ENCODE measurements around the gene TNFRSF18.
A peak's percentile ranks its signal among the peaks of the same experiment; 100 is the strongest.

TNFRSF18 gene

DNA sequence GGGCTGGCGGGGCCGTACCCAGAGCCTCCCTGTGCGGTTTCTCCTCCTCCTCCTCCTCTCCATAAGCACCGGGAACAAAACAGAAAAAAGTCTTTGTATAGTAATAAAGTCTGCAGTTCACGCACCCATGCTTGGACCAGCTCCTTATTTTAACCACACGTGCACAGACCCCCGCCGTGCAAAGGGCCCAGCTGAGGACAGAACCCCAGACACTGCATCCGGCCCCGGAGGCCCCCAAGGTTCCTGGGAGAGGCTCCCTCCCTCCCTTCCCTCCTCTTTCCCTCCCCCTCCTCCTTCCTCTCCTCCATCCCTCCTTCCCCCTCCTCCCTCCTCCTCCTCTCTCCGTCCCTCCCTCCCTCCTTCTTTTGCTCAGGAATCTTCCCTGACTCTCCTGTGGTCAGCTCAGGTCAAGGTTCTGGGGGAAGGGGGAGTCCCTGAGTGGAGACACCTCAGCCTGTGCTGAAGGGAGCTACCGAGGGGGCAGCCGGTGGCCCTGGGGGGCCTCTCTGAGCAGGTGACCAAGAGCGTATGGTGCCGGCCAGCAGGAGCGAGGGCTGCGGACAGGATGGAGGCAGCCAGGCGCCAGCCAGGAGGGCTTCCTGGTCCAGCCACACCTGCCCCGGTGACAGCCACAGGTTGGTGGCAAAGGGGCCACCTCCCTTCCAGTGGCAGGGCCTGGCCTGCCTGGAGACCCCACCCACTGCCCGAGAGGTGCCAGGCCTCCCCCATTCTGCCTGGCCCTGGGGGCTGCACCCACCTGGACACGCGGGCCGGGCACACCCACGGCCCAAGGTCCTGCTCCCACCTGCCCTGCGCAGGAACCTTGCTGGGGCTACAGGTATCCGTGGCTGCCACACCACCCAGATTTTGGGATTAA, 35.9 kb downstream of the TNFRSF18 start:
- H3K9ac ChIP-seq (ENCODE audit: low read length) = no peak overlapping the region
- no peaks in the 10 kb centered on the region for H3K27me3 ChIP-seq (ENCODE audit: control insufficient read depth, insufficient read depth, low read length)
- no peaks in the 10 kb centered on the region for H3K9me3 ChIP-seq (ENCODE audit: control insufficient read depth, low read length)
- H3K4me1 ChIP-seq (ENCODE audit: control insufficient read depth, insufficient read depth, low read length) = peaks cover 50% of the 10 kb centered on the region
- H3K36me3 ChIP-seq (ENCODE audit: control insufficient read depth, insufficient read depth, low read length) = peaks cover 3% of the 10 kb centered on the region
- H3K4me3 ChIP-seq (ENCODE audit: low read length) = no peak overlapping the region

DNA sequence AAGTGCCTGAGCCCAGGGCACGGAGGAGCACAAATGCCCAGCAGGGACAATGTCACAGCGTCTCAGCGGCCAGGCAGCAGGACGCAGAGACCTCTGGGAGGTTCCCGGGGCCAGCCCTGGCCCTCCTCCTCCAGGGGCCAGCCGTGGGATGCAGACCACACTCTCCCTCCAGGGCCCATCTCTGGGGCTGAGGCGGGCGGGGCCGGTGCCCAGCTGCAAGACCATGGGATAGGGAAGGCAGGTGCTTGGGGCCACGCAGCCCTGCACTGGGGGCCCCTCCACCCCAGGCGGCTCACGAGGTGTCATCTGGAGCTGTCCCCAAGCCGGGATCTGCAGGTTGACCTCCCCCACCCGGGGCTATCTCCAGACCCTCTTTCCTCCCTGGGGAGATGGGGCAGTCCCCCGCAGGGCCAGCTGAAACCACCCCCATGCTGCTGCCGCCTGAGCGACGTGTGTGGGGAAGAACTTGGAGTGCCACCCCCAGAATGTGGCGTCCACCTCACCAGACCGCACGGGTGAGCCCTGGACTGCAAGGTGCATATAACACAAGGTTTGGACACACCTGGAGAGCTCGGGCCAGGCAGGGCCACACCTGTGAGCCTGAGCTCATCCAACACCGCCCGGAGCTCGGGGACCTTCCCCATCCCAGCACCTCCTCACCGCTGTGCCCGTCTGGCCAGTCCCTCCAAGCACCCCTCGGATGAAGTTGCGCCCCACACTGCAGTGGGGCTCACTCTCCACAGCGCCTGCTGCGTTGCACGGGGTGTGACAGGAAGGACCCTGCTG, 36.8 kb downstream of the TNFRSF18 start:
- Histone ChIP-seq H3K9me3 (ENCODE audit: control insufficient read depth, low read length) (no peaks in the 10 kb centered on the region), H3K27me3 (ENCODE audit: control insufficient read depth, insufficient read depth, low read length) (no peaks in the 10 kb centered on the region), H3K36me3 (ENCODE audit: control insufficient read depth, insufficient read depth, low read length) (peaks cover 10% of the 10 kb centered on the region), H3K4me1 (ENCODE audit: control insufficient read depth, insufficient read depth, low read length) (peaks cover 50% of the 10 kb centered on the region), H3K4me3 (ENCODE audit: low read length) (no peak overlapping the region), H3K9ac (ENCODE audit: low read length) (no peak overlapping the region)

- Histone ChIP-seq H3K27me3 (ENCODE audit: control insufficient read depth, insufficient read depth, low read length) (no peaks in the 10 kb centered on the region), H3K9me3 (ENCODE audit: control insufficient read depth, low read length) (no peaks in the 10 kb centered on the region)
Observed at GRCh38 chr1:1168451-1169411, 37.7 kb downstream of the TNFRSF18 start.

GRCh38 chr1:1167841-1168450, 38.4 kb downstream of the TNFRSF18 start:
- Histone ChIP-seq H3K36me3 (ENCODE audit: control insufficient read depth, insufficient read depth, low read length) (peaks cover 10% of the 10 kb centered on the region), H3K9me3 (ENCODE audit: control insufficient read depth, low read length) (no peaks in the 10 kb centered on the region), H3K4me3 (ENCODE audit: low read length) (no peak overlapping the region), H3K9ac (ENCODE audit: low read length) (peak overlapping the region; percentile 53), H3K27me3 (ENCODE audit: control insufficient read depth, insufficient read depth, low read length) (no peaks in the 10 kb centered on the region), H3K4me1 (ENCODE audit: control insufficient read depth, insufficient read depth, low read length) (peaks cover 50% of the 10 kb centered on the region)

More at GRCh38 chr1:1168451-1169411, 37.7 kb downstream of the TNFRSF18 start:
- Histone ChIP-seq H3K9ac (ENCODE audit: low read length) (no peak overlapping the region), H3K4me1 (ENCODE audit: control insufficient read depth, insufficient read depth, low read length) (peaks cover 50% of the 10 kb centered on the region), H3K36me3 (ENCODE audit: control insufficient read depth, insufficient read depth, low read length) (peaks cover 10% of the 10 kb centered on the region), H3K4me3 (ENCODE audit: low read length) (no peak overlapping the region)

GRCh38 chr1:1167398-1167821, 39.0 kb downstream of the TNFRSF18 start:
- Histone ChIP-seq H3K4me1 (ENCODE audit: control insufficient read depth, insufficient read depth, low read length) (peaks cover 50% of the 10 kb centered on the region), H3K36me3 (ENCODE audit: control insufficient read depth, insufficient read depth, low read length) (peaks cover 10% of the 10 kb centered on the region), H3K9me3 (ENCODE audit: control insufficient read depth, low read length) (no peaks in the 10 kb centered on the region), H3K27me3 (ENCODE audit: control insufficient read depth, insufficient read depth, low read length) (no peaks in the 10 kb centered on the region), H3K9ac (ENCODE audit: low read length) (peak overlapping the region; percentile 53), H3K4me3 (ENCODE audit: low read length) (no peak overlapping the region)

DNA sequence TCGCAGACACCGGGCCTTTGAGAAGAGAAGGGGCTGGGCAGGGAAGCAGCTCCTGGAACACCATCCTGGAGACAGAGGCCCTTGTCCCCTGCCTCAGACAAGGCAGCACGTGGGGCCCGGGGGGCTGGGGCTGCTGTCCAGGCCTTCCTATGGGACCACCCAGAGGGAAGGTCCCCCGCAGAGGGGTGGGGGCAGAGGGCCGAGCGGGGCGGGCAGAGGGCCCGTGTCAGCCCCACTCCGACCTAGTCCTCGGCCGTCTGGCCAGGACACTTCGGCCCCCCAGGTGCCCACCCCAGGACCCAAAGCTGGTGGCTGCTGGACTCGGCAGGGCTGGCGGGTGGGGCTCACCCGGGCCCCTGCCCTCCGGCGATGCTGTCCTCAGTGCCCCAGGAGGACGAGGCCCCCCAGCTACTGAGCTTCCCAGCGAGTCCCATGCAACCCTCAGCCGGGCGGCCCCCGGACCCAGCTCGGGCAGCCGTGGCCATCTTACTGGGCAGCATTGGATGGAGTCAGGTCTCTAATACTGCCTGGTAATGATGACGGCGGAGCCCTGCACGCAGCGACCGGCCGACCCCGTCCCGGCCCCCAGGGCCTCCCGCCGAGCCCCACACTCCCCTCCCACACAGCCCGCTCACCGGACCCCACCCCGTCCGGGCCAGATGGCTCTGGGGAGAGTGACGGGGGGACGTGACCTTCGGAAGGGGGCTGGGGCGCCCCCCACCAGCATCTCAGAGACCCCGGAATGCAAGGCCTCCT, 39.6 kb downstream of the TNFRSF18 start:
- no peak overlapping the region for H3K4me3 ChIP-seq (ENCODE audit: low read length)
- H3K9me3 ChIP-seq (ENCODE audit: control insufficient read depth, low read length) = no peaks in the 10 kb centered on the region
- H3K27me3 ChIP-seq (ENCODE audit: control insufficient read depth, insufficient read depth, low read length) = no peaks in the 10 kb centered on the region
- peaks cover 50% of the 10 kb centered on the region for H3K4me1 ChIP-seq (ENCODE audit: control insufficient read depth, insufficient read depth, low read length)
- peaks cover 10% of the 10 kb centered on the region for H3K36me3 ChIP-seq (ENCODE audit: control insufficient read depth, insufficient read depth, low read length)
- H3K9ac ChIP-seq (ENCODE audit: low read length) = peak overlapping the region; percentile 53

- Histone ChIP-seq H3K9me3 (ENCODE audit: control insufficient read depth, low read length) (no peaks in the 10 kb centered on the region), H3K4me3 (ENCODE audit: low read length) (peak overlapping the region; percentile 57), H3K36me3 (ENCODE audit: control insufficient read depth, insufficient read depth, low read length) (peaks cover 10% of the 10 kb centered on the region), H3K9ac (ENCODE audit: low read length) (peak overlapping the region; percentile 95), H3K4me1 (ENCODE audit: control insufficient read depth, insufficient read depth, low read length) (peaks cover 52% of the 10 kb centered on the region), H3K27me3 (ENCODE audit: control insufficient read depth, insufficient read depth, low read length) (no peaks in the 10 kb centered on the region)
Observed at GRCh38 chr1:1165900-1166421, 40.4 kb downstream of the TNFRSF18 start.

DNA sequence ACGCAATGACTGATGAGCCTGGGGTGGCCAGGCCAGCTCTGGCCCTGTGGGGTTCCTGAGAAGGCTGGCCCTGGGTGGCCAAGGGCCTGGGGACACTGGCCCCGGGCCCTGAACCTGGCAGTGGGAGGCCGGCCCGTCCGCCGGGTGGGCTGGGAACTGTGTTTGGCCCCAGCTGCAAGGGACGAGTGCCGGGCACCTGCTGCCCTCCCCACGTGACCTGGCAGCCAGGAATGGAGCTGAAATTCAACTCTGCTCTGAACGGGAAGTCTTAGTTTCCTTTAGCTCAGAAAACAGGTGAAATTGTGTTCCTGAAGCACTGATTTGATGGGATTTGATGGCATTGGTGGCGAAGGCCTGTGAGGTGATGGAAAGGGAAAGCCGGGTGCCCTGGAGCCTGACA, 40.9 kb downstream of the TNFRSF18 start:
- Histone ChIP-seq H3K4me1 (ENCODE audit: control insufficient read depth, insufficient read depth, low read length) (peaks cover 52% of the 10 kb centered on the region), H3K27me3 (ENCODE audit: control insufficient read depth, insufficient read depth, low read length) (no peaks in the 10 kb centered on the region), H3K36me3 (ENCODE audit: control insufficient read depth, insufficient read depth, low read length) (peaks cover 10% of the 10 kb centered on the region), H3K9me3 (ENCODE audit: control insufficient read depth, low read length) (no peaks in the 10 kb centered on the region), H3K9ac (ENCODE audit: low read length) (peak overlapping the region; percentile 95), H3K4me3 (ENCODE audit: low read length) (peak overlapping the region; percentile 57)

DNA sequence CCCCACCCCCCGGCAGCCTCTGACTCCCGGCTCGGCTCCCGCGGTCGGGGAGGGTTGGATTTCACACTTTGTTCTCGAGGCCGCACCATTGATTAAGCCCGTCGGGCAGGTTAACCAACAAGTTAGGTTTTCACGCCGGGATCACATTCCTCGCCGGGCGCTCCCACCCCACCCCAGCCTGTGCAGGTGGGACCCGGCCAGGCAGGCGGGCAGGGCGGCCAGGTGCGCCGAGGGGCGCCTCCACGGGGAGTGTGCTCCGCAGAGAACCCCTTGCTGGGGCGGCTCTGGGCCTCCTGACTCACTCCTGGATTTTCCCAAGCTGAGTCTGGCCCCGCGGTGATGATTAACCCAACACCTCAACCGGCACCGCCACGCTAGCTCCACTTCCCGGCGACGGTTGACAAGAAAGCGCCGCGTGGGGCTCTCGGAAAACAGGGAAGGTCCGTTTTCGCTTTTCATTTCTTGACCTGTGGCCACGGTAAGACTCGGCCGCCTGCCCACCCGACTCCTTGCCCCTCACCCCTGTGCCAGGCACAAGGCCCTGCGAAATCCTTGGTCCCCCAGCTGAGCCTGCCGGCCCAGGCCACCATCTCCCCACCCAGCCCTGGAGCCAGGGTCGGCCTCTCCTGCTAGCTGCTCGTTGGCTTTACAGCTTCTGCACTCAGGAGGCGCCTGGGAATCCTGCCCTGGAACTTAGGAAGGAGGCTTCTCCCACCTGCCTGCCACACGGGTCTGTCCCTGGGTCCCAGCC, 41.5 kb downstream of the TNFRSF18 start:
- H3K4me3 ChIP-seq (ENCODE audit: low read length) = peak overlapping the region; percentile 57
- no peaks in the 10 kb centered on the region for H3K27me3 ChIP-seq (ENCODE audit: control insufficient read depth, insufficient read depth, low read length)

GRCh38 chr1:1164361-1164700, 42.1 kb downstream of the TNFRSF18 start:
- H3K9ac ChIP-seq (ENCODE audit: low read length) = peak overlapping the region; percentile 95
- H3K27me3 ChIP-seq (ENCODE audit: control insufficient read depth, insufficient read depth, low read length) = no peaks in the 10 kb centered on the region
- H3K4me1 ChIP-seq (ENCODE audit: control insufficient read depth, insufficient read depth, low read length) = peaks cover 52% of the 10 kb centered on the region
- H3K4me3 ChIP-seq (ENCODE audit: low read length) = peak overlapping the region; percentile 57
- H3K9me3 ChIP-seq (ENCODE audit: control insufficient read depth, low read length) = no peaks in the 10 kb centered on the region
- H3K36me3 ChIP-seq (ENCODE audit: control insufficient read depth, insufficient read depth, low read length) = peaks cover 10% of the 10 kb centered on the region

More for the DNA sequence above, 41.5 kb downstream of the TNFRSF18 start:
- no peaks in the 10 kb centered on the region for H3K9me3 ChIP-seq (ENCODE audit: control insufficient read depth, low read length)
- peak overlapping the region; percentile 95 for H3K9ac ChIP-seq (ENCODE audit: low read length)
- peaks cover 52% of the 10 kb centered on the region for H3K4me1 ChIP-seq (ENCODE audit: control insufficient read depth, insufficient read depth, low read length)
- H3K36me3 ChIP-seq (ENCODE audit: control insufficient read depth, insufficient read depth, low read length) = peaks cover 10% of the 10 kb centered on the region

Measured in mucosa of stomach (tissue), 1 donor.